Cerebellar cortex (tissue), 1 donor: Measurements from ENCODE around the gene RTP2.

Experiments
- DNase-seq: peaks from one replicate; pipeline ENCODE4 v3.0.0-alpha.2; 2015; ENCODE audit warnings: low spot score

Gene RTP2

DNA sequence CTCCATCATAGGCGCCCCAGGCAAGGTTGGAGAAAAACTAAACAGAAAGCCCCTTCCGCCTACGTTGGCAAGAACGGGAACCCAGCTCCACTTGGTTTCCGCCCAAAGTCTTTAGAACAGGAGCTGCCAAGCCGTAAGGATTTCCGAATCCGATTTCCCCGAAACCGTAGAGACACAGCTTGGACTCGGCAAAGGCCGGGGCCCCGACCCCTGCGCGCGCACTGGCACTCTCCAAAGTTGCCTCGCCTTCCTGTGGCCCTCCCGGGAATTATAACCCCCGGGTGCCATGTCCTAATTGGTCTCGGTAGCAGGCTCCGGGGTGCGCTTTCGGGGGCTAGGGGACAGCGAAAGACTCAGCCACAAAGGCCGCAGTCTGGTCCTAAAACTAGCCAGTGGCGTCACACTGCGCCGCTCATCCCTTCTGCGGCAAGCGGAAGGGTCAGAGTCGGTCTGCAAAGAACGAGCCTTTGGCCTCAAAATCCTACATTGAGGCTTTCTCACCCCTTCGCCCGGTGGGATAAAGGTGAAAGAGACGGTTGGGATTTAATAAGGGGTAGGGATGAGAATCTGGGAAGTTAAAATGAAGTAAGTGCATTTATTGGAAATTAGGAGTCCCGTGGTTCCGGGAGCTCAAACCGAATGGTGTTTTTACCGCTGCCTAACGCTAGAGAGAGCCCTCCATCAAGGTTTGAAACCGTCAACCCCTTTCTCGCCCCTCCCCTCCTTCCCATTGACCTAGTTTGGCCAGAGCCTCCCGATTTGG lies 36.2 kb upstream of the RTP2 start:
- peak; percentile 97 for DNase-seq

- no peak for DNase-seq
Measured at GRCh38 chr3:187738071-187738330, 35.6 kb upstream of the RTP2 start.

GRCh38 chr3:187737368-187738070 lies 35.2 kb upstream of the RTP2 start:
- DNase-seq: no peak

DNA sequence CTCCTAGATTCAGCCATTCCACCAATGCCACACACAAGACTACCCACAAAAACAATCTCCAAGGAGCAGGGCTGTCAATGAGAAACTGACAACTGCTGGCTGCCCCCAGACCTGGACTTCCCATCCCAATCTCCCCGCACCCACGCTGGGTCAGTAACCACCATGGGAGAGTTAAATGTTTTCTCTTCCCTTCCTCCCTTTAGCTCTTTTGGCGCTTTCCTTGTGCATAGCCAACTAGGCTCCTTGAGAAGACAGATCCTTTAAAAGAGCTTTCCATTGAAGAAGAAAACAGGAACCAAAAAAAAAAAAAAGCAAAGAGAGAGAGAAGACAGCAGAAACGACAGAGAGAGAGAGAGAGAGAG lies 34.6 kb upstream of the RTP2 start:
- no peak for DNase-seq

GRCh38 chr3:187736418-187736871 lies 34.1 kb upstream of the RTP2 start:
- no peak for DNase-seq

DNA sequence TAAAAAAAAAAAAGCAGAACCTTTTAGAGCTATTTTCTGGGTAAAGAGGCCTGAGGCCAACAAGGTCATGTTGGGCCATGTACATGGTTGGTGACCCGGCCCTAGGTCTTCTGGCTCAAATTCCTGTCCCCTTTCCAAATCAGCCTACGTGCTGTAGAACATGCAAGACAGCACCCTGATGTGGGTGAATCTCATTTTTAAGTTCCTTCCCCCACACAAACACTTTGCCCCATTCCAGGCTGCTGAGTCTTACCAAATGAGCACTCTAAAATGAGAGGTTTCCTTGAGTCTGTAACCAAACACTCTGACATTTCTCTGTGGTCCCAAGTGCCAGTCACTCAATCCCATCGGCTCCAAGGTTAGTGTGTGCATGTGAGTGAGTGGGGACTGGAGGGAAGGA lies 33.5 kb upstream of the RTP2 start:
- DNase-seq: no peak

DNA sequence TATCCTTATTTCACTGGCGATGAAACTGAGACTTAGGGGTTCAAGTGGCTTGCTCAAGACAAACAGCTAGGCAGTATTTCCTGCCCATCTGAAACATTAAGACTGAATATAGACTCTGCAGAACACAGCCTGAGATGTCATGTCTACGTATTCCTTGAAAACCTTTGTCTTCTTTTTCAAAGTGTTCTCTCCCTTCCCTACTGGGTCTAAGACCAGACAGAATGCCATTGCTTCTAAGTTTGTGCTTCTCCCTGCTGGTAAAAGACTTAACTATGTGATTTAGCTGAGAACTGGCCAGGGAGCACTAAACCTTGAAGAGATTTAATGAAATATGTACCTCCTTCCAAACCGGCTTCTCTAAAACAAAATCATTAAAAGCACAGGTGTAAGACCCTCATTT lies 33.0 kb upstream of the RTP2 start:
- DNase-seq: no peak

- no peak for DNase-seq
Measured at GRCh38 chr3:187734841-187735240, 32.5 kb upstream of the RTP2 start.

DNA sequence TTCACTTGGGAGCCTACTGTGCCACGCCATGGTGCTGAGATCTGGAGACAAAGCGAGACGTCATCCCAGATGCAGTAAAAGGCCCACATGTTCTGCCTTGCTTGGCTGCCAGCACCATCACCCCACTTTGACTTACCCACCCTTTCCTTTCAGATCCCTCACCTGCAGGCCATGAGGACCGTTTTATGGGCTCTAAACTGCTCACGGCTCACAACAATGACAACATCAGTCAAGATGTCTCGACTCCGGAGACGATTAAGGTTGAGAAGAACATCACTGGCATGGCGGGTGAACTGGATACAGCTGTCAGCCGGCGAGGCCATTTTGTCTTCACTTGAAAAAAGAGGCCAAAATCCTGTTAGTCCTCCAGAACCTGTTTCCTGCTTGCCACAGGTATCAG lies 31.0 kb upstream of the RTP2 start:
- no peak for DNase-seq

GRCh38 chr3:187729598-187729997 lies 27.2 kb upstream of the RTP2 start:
- DNase-seq: no peak

DNA sequence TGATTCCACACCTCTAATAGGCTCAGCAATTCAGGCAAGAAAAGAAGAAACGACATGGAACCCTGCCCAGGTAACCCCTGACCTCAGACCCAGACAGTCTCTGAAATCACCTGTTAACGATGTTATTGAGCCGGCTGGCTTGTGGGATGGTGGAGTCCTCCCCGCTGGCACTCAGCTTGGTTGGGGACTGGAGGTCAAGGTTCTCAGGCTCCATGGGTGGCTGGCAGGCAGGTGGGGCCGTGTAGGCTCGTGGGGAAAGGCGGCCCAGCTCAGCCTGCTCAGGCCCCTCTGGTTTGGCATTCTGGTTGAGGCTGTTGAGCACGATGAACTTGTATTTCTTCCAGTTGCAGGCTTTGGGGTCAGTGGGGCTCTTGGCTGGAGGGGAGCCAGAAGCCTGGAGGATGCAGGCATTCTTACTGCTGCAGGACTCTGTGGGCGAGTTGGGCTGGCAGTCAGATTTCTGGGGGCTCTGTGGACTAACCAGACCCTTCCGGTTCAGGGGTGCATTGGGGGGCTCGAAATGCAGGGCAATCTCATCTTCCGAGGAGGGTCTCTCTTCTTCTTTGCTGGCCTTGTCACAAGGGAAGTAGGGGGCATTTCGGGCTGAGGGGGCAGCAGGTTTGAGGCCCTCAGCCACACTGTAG lies 26.7 kb upstream of the RTP2 start:
- DNase-seq: no peak

GRCh38 chr3:187728248-187728647 lies 25.9 kb upstream of the RTP2 start:
- no peak for DNase-seq

DNA sequence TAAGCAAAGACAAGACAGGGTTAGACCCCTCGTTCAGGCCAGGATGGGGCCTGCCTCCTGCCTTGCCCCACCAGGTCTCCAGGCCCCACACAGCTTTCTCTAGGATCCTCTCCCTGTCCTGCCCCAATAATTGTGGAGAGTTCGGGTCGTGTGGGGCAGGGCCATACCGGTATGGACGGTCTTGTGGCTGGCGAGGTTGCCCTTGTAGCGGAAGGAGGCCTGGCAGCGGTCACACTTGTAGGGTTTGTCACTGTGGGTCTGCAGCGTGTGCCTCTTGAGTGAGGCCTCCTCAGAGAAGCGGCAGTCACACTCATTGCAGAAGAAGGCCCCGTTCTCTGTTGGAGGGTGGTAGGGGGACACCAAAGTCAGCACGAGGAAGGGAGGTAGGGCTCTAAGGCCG lies 24.2 kb upstream of the RTP2 start:
- no peak for DNase-seq

GRCh38 chr3:187725653-187726370 lies 23.5 kb upstream of the RTP2 start:
- no peak for DNase-seq

DNA sequence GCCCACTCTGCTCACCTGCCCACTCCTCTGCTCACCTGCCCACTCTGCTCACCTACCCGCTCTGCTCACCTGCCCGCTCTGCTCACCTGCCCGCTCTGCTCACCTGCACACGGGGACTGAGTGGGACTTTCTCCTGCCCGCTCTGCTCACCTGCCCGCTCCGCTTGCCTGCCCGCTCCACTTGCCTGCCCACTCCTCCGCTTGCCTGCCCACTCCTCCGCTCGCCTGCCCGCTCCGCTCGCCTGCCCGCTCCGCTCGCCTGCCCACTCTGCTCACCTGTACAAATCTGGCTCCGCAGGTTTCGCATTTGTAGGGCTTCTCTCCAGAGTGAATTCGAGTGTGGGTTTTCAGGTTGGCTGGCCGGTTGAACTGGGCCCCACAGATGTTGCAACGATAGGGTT lies 22.9 kb upstream of the RTP2 start:
- DNase-seq: no peak

- DNase-seq: no peak
Measured at GRCh38 chr3:187722206-187722612, 19.9 kb upstream of the RTP2 start.

GRCh38 chr3:187721055-187721454 lies 18.7 kb upstream of the RTP2 start:
- DNase-seq: no peak

DNA sequence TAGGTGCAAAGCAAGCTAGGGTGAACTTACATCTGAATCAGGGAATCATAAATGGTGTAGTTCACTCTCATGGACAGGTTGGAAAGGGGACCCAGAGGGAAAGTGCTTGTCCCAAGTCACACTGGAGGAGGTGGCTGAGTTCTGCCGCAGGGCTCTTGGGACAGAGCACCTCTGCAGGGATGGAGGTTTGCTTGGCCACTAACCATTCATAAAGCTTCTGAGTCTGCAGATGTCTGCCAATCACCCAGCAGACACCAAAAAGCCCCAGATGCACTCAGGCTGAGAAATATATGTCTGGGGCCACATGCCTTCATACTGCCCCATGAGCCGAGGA lies 17.9 kb upstream of the RTP2 start:
- DNase-seq: no peak

DNA sequence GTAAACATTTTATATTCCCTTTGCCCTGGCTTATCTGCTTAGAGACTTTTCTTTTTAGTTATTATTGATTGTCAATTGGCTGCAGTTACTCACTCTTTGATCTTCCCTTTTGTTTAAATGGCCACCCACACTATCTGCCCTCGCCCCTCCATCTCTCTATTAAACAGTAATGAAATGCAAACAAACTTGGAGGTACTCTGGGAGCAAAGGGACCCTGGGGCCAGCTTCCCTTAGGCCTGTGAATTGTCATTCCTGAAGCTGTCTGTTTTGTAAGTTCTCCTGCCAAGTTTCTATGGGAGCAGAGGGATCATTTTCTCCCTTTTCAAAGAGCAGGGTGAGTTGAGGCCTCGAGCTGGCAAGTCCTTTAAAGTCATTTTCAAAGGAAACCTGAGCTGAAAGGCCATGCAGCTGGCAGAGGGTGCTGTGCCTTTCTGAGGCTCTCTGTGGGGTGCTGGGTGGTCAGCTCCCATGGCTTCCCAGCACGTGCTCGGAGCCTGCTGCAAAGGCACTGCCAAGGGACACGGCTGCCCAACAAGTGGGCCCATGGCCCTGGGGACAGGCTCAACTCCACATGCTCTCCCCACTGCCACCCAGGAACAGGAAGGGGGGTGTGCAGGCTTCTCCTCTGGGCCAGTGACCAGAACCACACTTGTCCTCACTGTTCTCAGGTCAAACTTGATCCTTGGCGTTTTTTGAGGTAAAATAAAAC lies 17.4 kb upstream of the RTP2 start:
- no peak for DNase-seq

DNA sequence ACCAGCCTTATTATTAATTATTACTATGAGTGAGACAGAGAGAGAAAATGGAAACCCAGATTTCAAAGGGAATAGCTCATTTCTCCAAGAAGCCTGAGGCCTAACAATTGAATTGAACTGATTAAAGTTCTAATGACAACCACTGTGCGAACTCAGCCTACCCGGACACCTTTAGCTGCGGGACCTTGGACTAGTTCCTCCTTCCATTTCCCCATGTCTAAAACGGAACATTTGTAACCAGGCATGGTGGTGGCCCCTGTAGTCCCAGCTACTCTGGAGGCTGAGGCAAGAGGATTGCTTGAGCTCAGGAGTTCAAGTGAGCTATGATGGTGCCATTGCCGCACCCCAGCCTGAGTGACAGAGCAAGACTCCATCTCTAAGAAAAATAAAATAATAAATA lies 16.4 kb upstream of the RTP2 start:
- no peak for DNase-seq

- DNase-seq: no peak
Measured at GRCh38 chr3:187717572-187717971, 15.2 kb upstream of the RTP2 start.

DNA sequence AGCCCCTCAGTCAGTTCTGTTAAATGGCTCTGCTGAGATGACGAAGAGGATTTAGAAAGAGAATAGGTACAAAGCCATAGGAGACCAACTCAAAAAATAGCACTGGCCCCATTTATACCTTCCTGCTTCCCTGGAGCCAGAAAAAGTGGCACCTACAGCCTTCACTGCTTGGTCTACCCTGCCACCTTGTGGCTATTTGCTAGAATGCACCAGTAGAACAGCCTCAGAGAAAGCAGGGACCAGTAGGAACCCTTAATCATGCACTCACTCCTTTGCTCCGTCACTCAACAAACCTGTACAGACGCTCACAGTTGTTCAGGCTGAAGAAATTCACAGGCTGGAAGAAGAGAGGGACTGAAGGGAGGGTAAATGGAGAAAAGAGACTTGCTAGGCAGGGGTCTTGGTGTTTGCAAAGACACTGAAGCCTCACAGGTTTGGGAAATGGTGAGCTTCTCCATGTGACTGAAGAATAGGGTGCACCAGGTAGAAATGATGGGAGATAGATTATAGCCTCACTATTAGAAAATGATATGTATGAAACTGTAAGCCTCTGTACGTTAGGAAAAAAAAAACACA lies 12.1 kb upstream of the RTP2 start:
- DNase-seq: peak; percentile 88
